ENCODE data around the gene RBMS3.
"Not testable (repeated sequence)": the region's sequence is repeated elsewhere in the genome, so short reads cannot be mapped to it uniquely, and the experiment has no call there.

The RBMS3 gene

GRCh38 chr3:29468187-29468586 is 187.3 kb downstream of the RBMS3 start:
- H3K4me3 ChIP-seq (ENCODE audit: low read length in 2 of 2), result no peak overlapping the region
- no peaks in the 10 kb centered on the region for H3K27me3 ChIP-seq (ENCODE audit: control insufficient read depth in 2 of 2, insufficient read depth in 2 of 2, low read length in 2 of 2)

GRCh38 chr3:29473481-29474170 is 192.8 kb downstream of the RBMS3 start:
- H3K27me3 ChIP-seq (ENCODE audit: control insufficient read depth in 2 of 2, insufficient read depth in 2 of 2, low read length in 2 of 2); H3K4me3 ChIP-seq (ENCODE audit: low read length in 2 of 2); H3K36me3 ChIP-seq (ENCODE audit: control insufficient read depth in 2 of 2, insufficient read depth in 2 of 2, low read length in 2 of 2); H3K9me3 ChIP-seq (ENCODE audit: control insufficient read depth in 2 of 2, low read length in 2 of 2); H3K4me1 ChIP-seq (ENCODE audit: control insufficient read depth in 2 of 2, insufficient read depth in 2 of 2, low read length in 2 of 2); H3K27ac ChIP-seq (ENCODE audit: low read depth in 2 of 2, low read length in 2 of 2); H3K9ac ChIP-seq (ENCODE audit: low read depth in 1 of 2, low read length in 2 of 2): not testable (repeated sequence)

More at GRCh38 chr3:29468187-29468586, 187.3 kb downstream of the RBMS3 start:
- Histone ChIP-seq H3K4me1 (ENCODE audit: control insufficient read depth in 2 of 2, insufficient read depth in 2 of 2, low read length in 2 of 2) (no peaks in the 10 kb centered on the region), H3K9me3 (ENCODE audit: control insufficient read depth in 2 of 2, low read length in 2 of 2) (no peaks in the 10 kb centered on the region), H3K27ac (ENCODE audit: low read depth in 2 of 2, low read length in 2 of 2) (no peak overlapping the region), H3K36me3 (ENCODE audit: control insufficient read depth in 2 of 2, insufficient read depth in 2 of 2, low read length in 2 of 2) (no peaks in the 10 kb centered on the region), H3K9ac (ENCODE audit: low read depth in 1 of 2, low read length in 2 of 2) (no peak overlapping the region)

DNA sequence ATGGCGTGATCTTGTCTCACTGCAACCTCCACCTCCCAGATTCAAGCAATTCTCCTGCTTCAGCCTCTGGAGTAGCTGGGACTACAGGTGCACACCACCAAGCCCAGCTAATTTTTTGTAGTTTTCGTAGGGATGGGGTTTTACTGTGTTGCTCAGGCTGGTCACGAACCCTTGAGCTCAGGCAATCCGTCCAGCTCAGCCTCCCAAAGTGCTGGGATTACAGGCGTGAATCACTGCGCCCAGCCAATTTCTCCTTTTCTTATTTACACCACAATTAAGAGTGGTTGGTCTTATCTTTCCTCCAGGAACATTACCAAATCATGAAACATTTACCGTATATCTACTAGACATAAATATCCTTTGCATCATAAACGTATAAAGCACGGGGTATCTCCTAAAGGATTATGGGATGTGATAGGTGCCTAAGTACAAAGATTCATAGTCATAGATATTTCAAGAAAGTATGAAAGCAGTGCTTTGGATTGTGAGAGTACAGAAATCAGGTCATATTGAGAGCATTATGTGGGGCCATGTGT is 194.5 kb downstream of the RBMS3 start:
- Histone ChIP-seq H3K9me3 (ENCODE audit: control insufficient read depth in 2 of 2, low read length in 2 of 2) (no peaks in the 10 kb centered on the region), H3K4me3 (ENCODE audit: low read length in 2 of 2) (no peak overlapping the region), H3K36me3 (ENCODE audit: control insufficient read depth in 2 of 2, insufficient read depth in 2 of 2, low read length in 2 of 2) (no peaks in the 10 kb centered on the region), H3K9ac (ENCODE audit: low read depth in 1 of 2, low read length in 2 of 2) (no peak overlapping the region), H3K27ac (ENCODE audit: low read depth in 2 of 2, low read length in 2 of 2) (no peak overlapping the region), H3K27me3 (ENCODE audit: control insufficient read depth in 2 of 2, insufficient read depth in 2 of 2, low read length in 2 of 2) (no peaks in the 10 kb centered on the region), H3K4me1 (ENCODE audit: control insufficient read depth in 2 of 2, insufficient read depth in 2 of 2, low read length in 2 of 2) (no peaks in the 10 kb centered on the region)

GRCh38 chr3:29475854-29476253 is 195.0 kb downstream of the RBMS3 start:
- Histone ChIP-seq H3K36me3 (ENCODE audit: control insufficient read depth in 2 of 2, insufficient read depth in 2 of 2, low read length in 2 of 2) (no peaks in the 10 kb centered on the region), H3K4me1 (ENCODE audit: control insufficient read depth in 2 of 2, insufficient read depth in 2 of 2, low read length in 2 of 2) (no peaks in the 10 kb centered on the region), H3K27me3 (ENCODE audit: control insufficient read depth in 2 of 2, insufficient read depth in 2 of 2, low read length in 2 of 2) (no peaks in the 10 kb centered on the region), H3K4me3 (ENCODE audit: low read length in 2 of 2) (no peak overlapping the region), H3K9me3 (ENCODE audit: control insufficient read depth in 2 of 2, low read length in 2 of 2) (no peaks in the 10 kb centered on the region), H3K27ac (ENCODE audit: low read depth in 2 of 2, low read length in 2 of 2) (no peak overlapping the region), H3K9ac (ENCODE audit: low read depth in 1 of 2, low read length in 2 of 2) (no peak overlapping the region)

DNA sequence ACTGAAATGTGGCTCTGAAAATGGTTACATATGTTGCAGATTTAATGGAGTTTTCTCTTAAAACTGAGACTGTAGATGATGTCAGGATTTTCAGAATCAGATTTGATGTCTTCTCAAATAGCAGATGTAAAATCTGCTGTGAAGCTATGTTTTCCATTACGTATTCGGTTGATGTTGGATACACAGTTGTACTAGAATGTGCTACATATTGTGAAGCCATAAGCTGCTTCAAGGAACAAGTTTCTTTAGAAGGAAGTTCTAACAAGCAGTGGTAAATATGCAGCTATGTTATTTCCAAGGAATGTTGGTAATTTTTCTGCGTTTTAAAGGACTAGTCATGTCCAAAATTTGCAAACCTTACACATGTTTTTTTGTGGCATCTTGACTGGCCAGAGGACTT is 197.7 kb downstream of the RBMS3 start:
- Histone ChIP-seq H3K36me3 (ENCODE audit: control insufficient read depth in 2 of 2, insufficient read depth in 2 of 2, low read length in 2 of 2) (no peaks in the 10 kb centered on the region), H3K27ac (ENCODE audit: low read depth in 2 of 2, low read length in 2 of 2) (no peak overlapping the region), H3K9me3 (ENCODE audit: control insufficient read depth in 2 of 2, low read length in 2 of 2) (no peaks in the 10 kb centered on the region), H3K27me3 (ENCODE audit: control insufficient read depth in 2 of 2, insufficient read depth in 2 of 2, low read length in 2 of 2) (no peaks in the 10 kb centered on the region), H3K4me3 (ENCODE audit: low read length in 2 of 2) (no peak overlapping the region), H3K4me1 (ENCODE audit: control insufficient read depth in 2 of 2, insufficient read depth in 2 of 2, low read length in 2 of 2) (no peaks in the 10 kb centered on the region), H3K9ac (ENCODE audit: low read depth in 1 of 2, low read length in 2 of 2) (no peak overlapping the region)

- Histone ChIP-seq H3K36me3 (ENCODE audit: control insufficient read depth in 2 of 2, insufficient read depth in 2 of 2, low read length in 2 of 2) (no peaks in the 10 kb centered on the region), H3K9ac (ENCODE audit: low read depth in 1 of 2, low read length in 2 of 2) (no peak overlapping the region), H3K27me3 (ENCODE audit: control insufficient read depth in 2 of 2, insufficient read depth in 2 of 2, low read length in 2 of 2) (no peaks in the 10 kb centered on the region), H3K4me1 (ENCODE audit: control insufficient read depth in 2 of 2, insufficient read depth in 2 of 2, low read length in 2 of 2) (no peaks in the 10 kb centered on the region), H3K27ac (ENCODE audit: low read depth in 2 of 2, low read length in 2 of 2) (no peak overlapping the region), H3K9me3 (ENCODE audit: control insufficient read depth in 2 of 2, low read length in 2 of 2) (no peaks in the 10 kb centered on the region), H3K4me3 (ENCODE audit: low read length in 2 of 2) (no peak overlapping the region)
These were observed 200.4 kb downstream of the RBMS3 start for GRCh38 chr3:29481249-29481648.

- Histone ChIP-seq H3K9ac (ENCODE audit: low read depth in 1 of 2, low read length in 2 of 2) (no peak overlapping the region), H3K4me1 (ENCODE audit: control insufficient read depth in 2 of 2, insufficient read depth in 2 of 2, low read length in 2 of 2) (no peaks in the 10 kb centered on the region), H3K27me3 (ENCODE audit: control insufficient read depth in 2 of 2, insufficient read depth in 2 of 2, low read length in 2 of 2) (no peaks in the 10 kb centered on the region), H3K27ac (ENCODE audit: low read depth in 2 of 2, low read length in 2 of 2) (no peak overlapping the region), H3K9me3 (ENCODE audit: control insufficient read depth in 2 of 2, low read length in 2 of 2) (no peaks in the 10 kb centered on the region), H3K4me3 (ENCODE audit: low read length in 2 of 2) (no peak overlapping the region), H3K36me3 (ENCODE audit: control insufficient read depth in 2 of 2, insufficient read depth in 2 of 2, low read length in 2 of 2) (no peaks in the 10 kb centered on the region)
These were observed 201.3 kb downstream of the RBMS3 start for GRCh38 chr3:29481969-29482767.

DNA sequence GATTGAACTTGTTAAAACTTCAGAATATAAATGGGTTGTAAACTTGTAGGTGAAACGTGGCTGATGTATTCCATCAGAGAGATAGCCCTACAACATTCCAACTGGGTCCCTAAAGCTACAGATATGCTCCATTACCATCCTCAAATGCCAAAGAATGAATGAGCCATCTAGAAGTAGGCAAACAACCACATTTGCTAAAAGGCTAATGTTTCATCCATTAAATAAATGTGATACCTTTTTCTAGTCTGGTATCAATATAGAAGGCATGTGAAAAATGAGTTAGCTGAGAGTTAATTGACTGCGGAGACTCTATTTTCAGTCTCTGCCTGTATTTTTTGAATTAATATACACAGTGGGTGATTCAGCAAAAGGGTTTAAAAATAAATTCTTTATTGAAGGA is 203.8 kb downstream of the RBMS3 start:
- H3K4me1 ChIP-seq (ENCODE audit: control insufficient read depth in 2 of 2, insufficient read depth in 2 of 2, low read length in 2 of 2), result no peaks in the 10 kb centered on the region
- H3K36me3 ChIP-seq (ENCODE audit: control insufficient read depth in 2 of 2, insufficient read depth in 2 of 2, low read length in 2 of 2), result no peaks in the 10 kb centered on the region
- no peak overlapping the region for H3K27ac ChIP-seq (ENCODE audit: low read depth in 2 of 2, low read length in 2 of 2)

DNA sequence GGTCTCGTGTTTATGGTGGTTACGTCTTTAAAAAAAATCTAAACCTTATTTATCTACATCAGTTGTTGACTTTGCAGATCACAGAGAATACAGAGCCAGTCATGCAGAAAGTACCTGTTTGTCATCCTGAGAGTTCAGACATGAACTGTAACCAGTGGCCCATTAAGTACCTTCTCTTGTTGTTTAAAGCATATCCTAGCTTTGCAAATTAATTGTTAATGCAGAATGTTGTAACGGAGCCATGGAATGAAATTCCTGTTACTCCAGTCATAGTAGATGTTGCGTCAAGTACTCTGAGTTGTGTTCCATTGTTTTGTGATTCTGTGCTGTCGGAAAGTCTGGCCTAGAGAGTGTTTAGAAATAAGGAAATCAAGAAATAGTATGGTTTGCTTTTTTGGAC is 205.2 kb downstream of the RBMS3 start:
- Histone ChIP-seq H3K27ac (ENCODE audit: low read depth in 2 of 2, low read length in 2 of 2) (no peak overlapping the region), H3K27me3 (ENCODE audit: control insufficient read depth in 2 of 2, insufficient read depth in 2 of 2, low read length in 2 of 2) (peaks cover 0 to 10% of the 10 kb centered on the region in 2 donors), H3K4me1 (ENCODE audit: control insufficient read depth in 2 of 2, insufficient read depth in 2 of 2, low read length in 2 of 2) (no peaks in the 10 kb centered on the region), H3K9ac (ENCODE audit: low read depth in 1 of 2, low read length in 2 of 2) (no peak overlapping the region), H3K36me3 (ENCODE audit: control insufficient read depth in 2 of 2, insufficient read depth in 2 of 2, low read length in 2 of 2) (no peaks in the 10 kb centered on the region), H3K9me3 (ENCODE audit: control insufficient read depth in 2 of 2, low read length in 2 of 2) (no peaks in the 10 kb centered on the region), H3K4me3 (ENCODE audit: low read length in 2 of 2) (no peak overlapping the region)

More for the DNA sequence above, 203.8 kb downstream of the RBMS3 start:
- H3K9ac ChIP-seq (ENCODE audit: low read depth in 1 of 2, low read length in 2 of 2), result no peak overlapping the region
- no peaks in the 10 kb centered on the region for H3K27me3 ChIP-seq (ENCODE audit: control insufficient read depth in 2 of 2, insufficient read depth in 2 of 2, low read length in 2 of 2)
- no peaks in the 10 kb centered on the region for H3K9me3 ChIP-seq (ENCODE audit: control insufficient read depth in 2 of 2, low read length in 2 of 2)
- no peak overlapping the region for H3K4me3 ChIP-seq (ENCODE audit: low read length in 2 of 2)

DNA sequence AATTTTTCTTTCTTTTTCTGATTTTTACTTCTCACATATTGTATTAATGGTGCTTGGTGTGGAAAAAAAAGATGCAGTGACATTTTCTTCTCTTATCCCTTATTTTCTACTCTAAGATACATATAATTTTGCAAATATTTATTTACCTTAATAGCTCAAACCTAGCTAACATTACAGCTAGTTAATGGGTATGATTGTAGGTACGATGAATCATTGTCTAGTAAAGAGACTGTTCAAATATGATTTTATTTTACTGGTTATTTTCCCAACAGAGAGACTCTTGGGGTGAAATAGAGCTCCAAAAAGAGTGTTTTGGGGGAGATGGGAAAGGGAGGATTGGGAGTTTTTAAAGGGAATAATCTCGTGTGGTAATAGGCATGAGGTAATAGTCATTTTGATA is 206.0 kb downstream of the RBMS3 start:
- H3K27ac ChIP-seq (ENCODE audit: low read depth in 2 of 2, low read length in 2 of 2), result no peak overlapping the region
- no peak overlapping the region for H3K4me3 ChIP-seq (ENCODE audit: low read length in 2 of 2)
- H3K27me3 ChIP-seq (ENCODE audit: control insufficient read depth in 2 of 2, insufficient read depth in 2 of 2, low read length in 2 of 2), result peaks cover 0 to 12% of the 10 kb centered on the region in 2 donors
- H3K36me3 ChIP-seq (ENCODE audit: control insufficient read depth in 2 of 2, insufficient read depth in 2 of 2, low read length in 2 of 2), result no peaks in the 10 kb centered on the region
- no peak overlapping the region for H3K9ac ChIP-seq (ENCODE audit: low read depth in 1 of 2, low read length in 2 of 2)
- no peaks in the 10 kb centered on the region for H3K4me1 ChIP-seq (ENCODE audit: control insufficient read depth in 2 of 2, insufficient read depth in 2 of 2, low read length in 2 of 2)
- no peaks in the 10 kb centered on the region for H3K9me3 ChIP-seq (ENCODE audit: control insufficient read depth in 2 of 2, low read length in 2 of 2)
